Activated T-cell treated with anti-CD3 and anti-CD28 coated beads for 48 hours (primary cell): ENCODE data around the gene KCNG3.
"Not testable (repeated sequence)": the region's sequence is repeated elsewhere in the genome, so short reads cannot be mapped to it uniquely, and the experiment has no call there.

Experiments used
- DNase-seq: peaks from one replicate; pipeline ENCODE4 v3.0.0-alpha.2; 2020; ENCODE audit warnings: low read depth

Gene KCNG3

GRCh38 chr2:42429352-42429751, 64.4 kb downstream of the KCNG3 start:
- no peak for DNase-seq

GRCh38 chr2:42425697-42426096, 68.1 kb downstream of the KCNG3 start:
- no peak for DNase-seq

GRCh38 chr2:42424033-42424432, 69.7 kb downstream of the KCNG3 start:
- DNase-seq: no peak

- DNase-seq: no peak
These were observed 72.1 kb downstream of the KCNG3 start for GRCh38 chr2:42421601-42422239.

GRCh38 chr2:42421157-42421485, 72.7 kb downstream of the KCNG3 start:
- no peak for DNase-seq

GRCh38 chr2:42414648-42415047, 79.1 kb downstream of the KCNG3 start:
- no peak for DNase-seq

- no peak for DNase-seq
These were observed 79.6 kb downstream of the KCNG3 start for GRCh38 chr2:42414158-42414557.

- no peak for DNase-seq
These were observed 82.9 kb downstream of the KCNG3 start for GRCh38 chr2:42410742-42411514.

GRCh38 chr2:42408009-42408408, 85.8 kb downstream of the KCNG3 start:
- no peak for DNase-seq

GRCh38 chr2:42407476-42407875, 86.3 kb downstream of the KCNG3 start:
- DNase-seq: no peak

GRCh38 chr2:42404676-42405075, 89.1 kb downstream of the KCNG3 start:
- DNase-seq: no peak

GRCh38 chr2:42401773-42402172, 92.0 kb downstream of the KCNG3 start:
- DNase-seq: no peak

GRCh38 chr2:42398052-42398451, 95.7 kb downstream of the KCNG3 start:
- DNase-seq: not testable (repeated sequence)

- not testable (repeated sequence) for DNase-seq
These were observed 100.5 kb downstream of the KCNG3 start for GRCh38 chr2:42393320-42393719.

GRCh38 chr2:42392191-42392590, 101.6 kb downstream of the KCNG3 start:
- no peak for DNase-seq
